Tibial nerve (tissue), 4 donors: ENCODE results near the gene FXYD3. TPM values are rescaled to one million over a fixed set of nuclear protein-coding genes. Genes with fewer than 3 reads are reported as not detected.

Experiments used
- DNase-seq, 2 donors: peaks; one replicate each; pipeline ENCODE4 v3.0.0-alpha.2; 2019; ENCODE audit warnings: low spot score in 2 of 2
- H3K27ac ChIP-seq, 4 donors: fragments of 200-600 bp; sonication (generic) in 3 of 4; one replicate each; pipeline ENCODE4 v1.5.1; 2017 to 2019; ENCODE audit warnings: mild to moderate bottlenecking in 1 of 4
- H3K27me3 ChIP-seq, 2 donors: fragments of 200-600 bp; sonication (generic) in 1 of 2; one replicate each; pipeline versions ENCODE4 v1.5.1 to v1.6.0; 2017 to 2019
- H3K36me3 ChIP-seq, 3 donors: fragments of 200-600 bp; sonication (generic); one replicate each; pipeline ENCODE4 v1.5.1; 2018 to 2019
- H3K4me1 ChIP-seq, 4 donors: fragments of 200-600 bp; sonication (generic) in 3 of 4; one replicate each; pipeline ENCODE4 v1.5.1; 2017 to 2019
- H3K4me3 ChIP-seq, 4 donors: fragments of 200-600 bp; sonication (generic) in 3 of 4; one replicate each; pipeline ENCODE4 v1.5.1; 2017 to 2019; ENCODE audit warnings: mild to moderate bottlenecking in 1 of 4, moderate library complexity in 1 of 4
- H3K9me3 ChIP-seq, 4 donors: fragments of 200-600 bp; sonication (generic) in 3 of 4; one replicate each; pipeline ENCODE4 v1.5.1; 2017 to 2019
- CTCF ChIP-seq, 5 experiments: fragments of 200-600 bp in 3 of 5; fragments of 450-650 bp in 2 of 5; sonication (generic) in 3 of 5; IDR thresholded peaks; one replicate each; pipeline ENCODE4 v1.5.1; 2016 to 2019; ENCODE audit warnings: antibody characterized with exemption in 5 of 5, mild to moderate bottlenecking in 3 of 5, moderate library complexity in 2 of 5
- EP300 ChIP-seq, 2 donors: sonication (generic); formaldehyde crosslinking; IDR thresholded peaks; one replicate each; pipeline ENCODE4 v1.6.1; 2017; ENCODE audit warnings: antibody characterized with exemption in 2 of 2, mild to moderate bottlenecking in 1 of 2
- POLR2A ChIP-seq, 2 donors: fragments of 450-650 bp; IDR thresholded peaks; one replicate each; pipeline ENCODE4 v1.6.1; 2017; ENCODE audit warnings: antibody characterized with exemption in 2 of 2, mild to moderate bottlenecking in 2 of 2, moderate library complexity in 2 of 2
- WGBS, 2 donors: methylation state at CpG; one replicate each; pipeline ENCODE4 v1.1.5; 2018; 5-methylcytosine and 5-hydroxymethylcytosine counted together
- total RNA-seq, 4 donors: library from RNA; depleted of rRNA; stranded (reverse); fragments of >200 nt; gene quantifications; one replicate each; pipeline ENCODE4 v1.1.0, GENCODE V29; 2016

The FXYD3 gene
- total RNA-seq, result 10 to 100 TPM; 10.8 to 33.9 (median 16.6) TPM

- peaks cover 0 to 93% (median 23%) of the 10 kb centered on the region in 4 donors for H3K4me1 ChIP-seq
- H3K27me3 ChIP-seq, result no peaks in the 10 kb centered on the region
- TF ChIP-seq CTCF (IDR thresholded peaks at IDR 0.05) (no peak), EP300 (IDR thresholded peaks at IDR 0.05) (peak in 1 of 2 donors; percentile 88), POLR2A (IDR thresholded peaks at IDR 0.05) (peak in 1 of 2 donors; percentile 6)
- peak within 1 kb of the TSS; percentile 26 to 46 (median 32) for H3K4me3 ChIP-seq
- peak within 1 kb of the TSS; percentile 82 to 99 (median 90) for H3K27ac ChIP-seq
- H3K36me3 ChIP-seq, result no peaks in the 10 kb centered on the region
- WGBS, 2 donors, result 26 to 29% methylated on average over 12 to 14 of the region's 14 CpGs
- no peaks in the 10 kb centered on the region for H3K9me3 ChIP-seq
- DNase-seq, result no peak
Observed at GRCh38 chr19:35115177-35115951, at the start of gene FXYD3. TSS of gene FXYD3 (plus strand) at chr19:35115823. CDS start at chr19:35119377, 3,554 bp downstream.

GRCh38 chr19:35066121-35066520 lies 49.5 kb upstream of the FXYD3 start:
- no peak for DNase-seq
- WGBS, 2 donors, result 88 to 94% methylated on average over 15 of the region's 15 CpGs
- Histone ChIP-seq H3K4me1 (peaks cover 0 to 19% (median 2%) of the 10 kb centered on the region in 4 donors), H3K4me3 (no peak overlapping the region), H3K27ac (peak overlapping the region in 1 of 4 donors; percentile 67), H3K9me3 (peaks cover 0 to 11% (median 0%) of the 10 kb centered on the region in 4 donors), H3K27me3 (no peaks in the 10 kb centered on the region), H3K36me3 (no peaks in the 10 kb centered on the region)
- TF ChIP-seq CTCF (IDR thresholded peaks at IDR 0.05), result no peak
- TF ChIP-seq EP300 (IDR thresholded peaks at IDR 0.05), result no peak

GRCh38 chr19:35066691-35067563 lies 48.7 kb upstream of the FXYD3 start:
- Histone ChIP-seq H3K36me3 (no peaks in the 10 kb centered on the region), H3K9me3 (peaks cover 0 to 11% (median 0%) of the 10 kb centered on the region in 4 donors), H3K4me3 (no peak overlapping the region), H3K27ac (peak overlapping the region in 2 of 4 donors; percentile 38 to 67), H3K27me3 (no peaks in the 10 kb centered on the region), H3K4me1 (peaks cover 0 to 19% (median 2%) of the 10 kb centered on the region in 4 donors)
- peak; percentile 91 to 96 for DNase-seq
- WGBS, 2 donors, result 17 to 18% methylated on average over 13 to 14 of the region's 14 CpGs
- peak in 1 of 2 donors; percentile 52 for TF ChIP-seq EP300 (IDR thresholded peaks at IDR 0.05)
- peak; percentile 80 to 96 (median 94) for TF ChIP-seq CTCF (IDR thresholded peaks at IDR 0.05)
- TF ChIP-seq POLR2A (IDR thresholded peaks at IDR 0.05), result peak in 1 of 2 donors; percentile 23

GRCh38 chr19:35068941-35069634 lies 46.5 kb upstream of the FXYD3 start:
- 61 to 62% methylated on average over 10 of the region's 10 CpGs for WGBS, 2 donors
- DNase-seq, result no peak
- no peak overlapping the region for H3K27ac ChIP-seq
- H3K27me3 ChIP-seq, result no peaks in the 10 kb centered on the region
- peaks cover 0 to 11% (median 0%) of the 10 kb centered on the region in 4 donors for H3K9me3 ChIP-seq
- no peaks in the 10 kb centered on the region for H3K36me3 ChIP-seq
- H3K4me3 ChIP-seq, result no peak overlapping the region
- H3K4me1 ChIP-seq, result peaks cover 0 to 19% (median 2%) of the 10 kb centered on the region in 4 donors
- no peak for TF ChIP-seq POLR2A (IDR thresholded peaks at IDR 0.05)
- TF ChIP-seq CTCF (IDR thresholded peaks at IDR 0.05), result no peak
- no peak for TF ChIP-seq EP300 (IDR thresholded peaks at IDR 0.05)
